VCaP (cell line): ENCODE data around the gene TBCE.
"Not testable (repeated sequence)": the region's sequence is repeated elsewhere in the genome, so short reads cannot be mapped to it uniquely, and the experiment has no call there.

Source experiments
- H3K27ac ChIP-seq: fragments of 450-650 bp; 2 replicates; pipeline ENCODE4 v1.5.1; 2017
- CTCF ChIP-seq: fragments of 450-650 bp; conservative IDR thresholded peaks from 2 replicates; pipeline ENCODE4 v1.5.1; 2017; ENCODE audit warnings: mild to moderate bottlenecking, moderate library complexity

TBCE gene

GRCh38 chr1:235461954-235462353 lies 94.7 kb downstream of the TBCE start:
- no peak overlapping the region for H3K27ac ChIP-seq
- TF ChIP-seq CTCF = no peak

- not testable (repeated sequence) for H3K27ac ChIP-seq
These were observed 95.6 kb downstream of the TBCE start for GRCh38 chr1:235462832-235463231.

- no peak overlapping the region for H3K27ac ChIP-seq
- TF ChIP-seq CTCF = no peak
These were observed 97.8 kb downstream of the TBCE start for GRCh38 chr1:235465066-235465465.

- H3K27ac ChIP-seq = no peak overlapping the region
- TF ChIP-seq CTCF = no peak
These were observed 100.8 kb downstream of the TBCE start for GRCh38 chr1:235468004-235468403.

GRCh38 chr1:235468970-235469369 lies 101.7 kb downstream of the TBCE start:
- TF ChIP-seq CTCF = no peak
- H3K27ac ChIP-seq = no peak overlapping the region

GRCh38 chr1:235469897-235470296 lies 102.7 kb downstream of the TBCE start:
- not testable (repeated sequence) for H3K27ac ChIP-seq

GRCh38 chr1:235470741-235471439 lies 103.7 kb downstream of the TBCE start:
- H3K27ac ChIP-seq = no peak overlapping the region
- TF ChIP-seq CTCF = no peak

GRCh38 chr1:235473806-235474205 lies 106.6 kb downstream of the TBCE start:
- no peak overlapping the region for H3K27ac ChIP-seq
- TF ChIP-seq CTCF = no peak

GRCh38 chr1:235483090-235483489 lies 115.9 kb downstream of the TBCE start:
- no peak for TF ChIP-seq CTCF
- no peak overlapping the region for H3K27ac ChIP-seq
